AG09309 (cell line): ENCODE data around the gene HAUS7.

ENCODE experiments used
- DNase-seq: peaks from one replicate; pipeline ENCODE4 v3.0.0-alpha.2; 2010; ENCODE audit warnings: low read depth
- H3K4me3 ChIP-seq: 2 replicates; pipeline ENCODE4 v1.5.1; 2011; ENCODE audit warnings: mild to moderate bottlenecking, low read depth, low read length, moderate library complexity; ENCODE audit not compliant: control insufficient read depth
- CTCF ChIP-seq: IDR thresholded peaks from 2 replicates; pipeline ENCODE4 v1.5.1; 2011; ENCODE audit warnings: mild to moderate bottlenecking, low read depth, low read length, inconsistent platforms; ENCODE audit not compliant: insufficient read depth, control insufficient read depth; ENCODE audit errors: missing control alignments

HAUS7 gene

DNA sequence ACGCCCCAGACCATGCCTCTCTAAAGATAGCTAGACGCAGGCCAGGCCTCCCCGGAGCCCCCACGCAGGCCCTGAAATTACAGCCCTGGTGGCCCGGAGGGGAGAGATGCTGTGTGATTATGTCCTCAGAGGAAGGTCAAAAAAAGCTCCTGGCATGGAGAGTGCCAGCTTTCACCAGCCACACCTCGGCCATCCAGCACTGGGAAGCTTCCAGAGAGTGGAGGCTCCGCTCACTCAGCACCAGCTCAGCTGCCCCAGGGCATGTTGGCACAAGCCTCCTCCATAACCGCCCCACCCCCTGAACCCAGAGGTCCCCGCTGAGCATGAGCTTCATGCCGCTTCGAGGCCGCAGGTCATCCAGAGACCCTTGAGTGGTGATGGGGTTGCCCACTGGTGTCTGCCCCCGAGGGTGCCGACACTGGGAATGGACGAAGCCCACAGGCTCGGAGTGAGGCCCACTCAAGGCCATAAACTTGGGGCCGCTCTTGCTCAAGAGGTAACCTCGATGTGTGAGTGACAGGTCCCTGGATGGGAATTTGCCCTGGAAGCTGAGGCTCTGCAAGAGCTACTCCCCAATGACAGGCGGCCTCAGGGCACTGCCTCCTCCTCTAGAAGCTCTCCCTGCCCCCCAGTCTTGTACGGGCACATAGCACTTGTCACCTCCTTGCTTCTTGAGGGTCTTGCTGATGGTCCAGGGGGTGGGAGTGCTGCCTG is 20.0 kb upstream of the HAUS7 start:
- DNase-seq, result no peak
- no peak for TF ChIP-seq CTCF

DNA sequence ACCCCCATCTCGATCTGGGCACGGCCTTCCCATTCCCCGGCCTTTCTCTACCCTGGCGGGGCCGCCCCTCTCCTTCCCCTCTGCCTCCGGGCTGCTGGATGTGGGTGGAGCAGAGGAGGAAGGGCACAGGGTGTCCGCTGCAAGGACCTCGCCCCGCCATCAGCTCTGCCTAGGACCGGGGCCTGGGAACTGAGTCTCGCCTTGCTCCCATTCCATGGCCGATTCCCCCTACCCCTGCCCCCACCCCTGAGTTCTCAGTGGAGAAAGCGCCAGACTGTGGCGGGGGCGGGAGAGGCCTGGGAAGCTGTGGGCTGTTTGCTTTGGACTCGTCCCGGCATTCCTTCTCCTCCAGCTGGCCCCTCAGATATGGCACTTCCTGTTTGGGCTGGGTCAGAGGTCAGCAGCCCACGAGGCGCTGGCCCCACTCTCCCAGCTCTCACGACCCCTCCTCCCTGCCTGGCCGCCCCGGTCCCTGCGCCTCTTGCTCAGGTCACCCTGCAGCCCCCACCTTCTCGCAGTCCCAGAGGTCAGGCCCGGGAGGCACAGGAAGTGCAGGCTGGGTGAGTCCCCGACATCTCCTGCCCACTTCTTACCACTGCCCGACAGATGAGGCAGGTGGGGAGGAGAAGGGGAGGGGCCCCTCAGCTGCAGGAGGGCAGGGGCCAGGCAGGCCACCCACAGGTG is 18.0 kb upstream of the HAUS7 start:
- no peak for DNase-seq
- H3K4me3 ChIP-seq, result no peak overlapping the region
- no peak for TF ChIP-seq CTCF

More for the DNA sequence above, 20.0 kb upstream of the HAUS7 start:
- no peak overlapping the region for H3K4me3 ChIP-seq

- H3K4me3 ChIP-seq, result no peak overlapping the region
- no peak for TF ChIP-seq CTCF
- DNase-seq, result no peak
These were observed 17.3 kb upstream of the HAUS7 start for GRCh38 chrX:153487590-153488071.

DNA sequence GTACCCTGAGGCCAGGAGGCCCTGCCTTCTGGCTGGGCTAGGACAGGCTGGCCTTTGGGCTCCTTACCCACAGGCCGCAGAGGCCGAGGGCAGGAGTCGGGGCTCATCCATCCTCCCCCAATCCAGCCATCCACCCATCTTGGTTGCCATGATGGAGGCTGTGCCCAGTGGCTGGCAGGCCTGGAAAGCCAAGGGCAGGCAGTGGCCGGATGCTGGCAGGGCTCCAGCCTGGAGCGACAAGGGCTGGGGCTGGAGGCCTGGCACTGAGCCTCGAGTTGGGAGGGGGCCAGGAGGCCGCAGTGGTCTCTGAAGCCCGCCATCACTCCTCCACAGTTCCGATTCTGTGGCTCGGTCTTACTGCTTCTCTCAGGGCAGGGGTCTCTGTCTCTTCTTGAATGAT is 15.8 kb upstream of the HAUS7 start:
- no peak for DNase-seq
- no peak overlapping the region for H3K4me3 ChIP-seq
- TF ChIP-seq CTCF, result no peak

GRCh38 chrX:153485396-153486080 is 15.2 kb upstream of the HAUS7 start:
- TF ChIP-seq CTCF, result no peak
- H3K4me3 ChIP-seq, result no peak overlapping the region
- no peak for DNase-seq

GRCh38 chrX:153482376-153483015 is 12.1 kb upstream of the HAUS7 start:
- no peak overlapping the region for H3K4me3 ChIP-seq
- no peak for TF ChIP-seq CTCF
- DNase-seq, result no peak
